HepG2 (cell line): ENCODE results near the gene C2orf49. TPM values are rescaled to one million over a fixed set of nuclear protein-coding genes. Genes with fewer than 3 reads are reported as not detected.

Experiments
- MTERF4 ChIP-seq: sonication (generic); formaldehyde crosslinking; IDR thresholded peaks from 2 replicates; pipeline ENCODE4 v1.8.0; 2023; ENCODE audit warnings: mild to moderate bottlenecking, missing genetic modification reagents
- RORA ChIP-seq: sonication (generic); formaldehyde crosslinking; IDR thresholded peaks from 2 replicates; pipeline ENCODE4 v1.5.0; 2020; ENCODE audit warnings: mild to moderate bottlenecking, missing genetic modification reagents, moderate library complexity
- ZBTB40 ChIP-seq, 2 experiments: fragments of 450-650 bp in 1 of 2; sonication (generic) in 1 of 2; formaldehyde crosslinking in 1 of 2; IDR thresholded peaks; 2 replicates each; pipeline versions ENCODE4 v1.6.1 to v1.8.0; 2016 to 2022; ENCODE audit warnings: antibody characterized with exemption in 1 of 2, mild to moderate bottlenecking in 1 of 2, missing genetic modification reagents in 1 of 2
- ZBTB43 ChIP-seq: sonication (generic); formaldehyde crosslinking; conservative IDR thresholded peaks from 2 replicates; pipeline ENCODE4 v1.4.0; 2020; ENCODE audit warnings: missing genetic modification reagents
- ZNF703 ChIP-seq: sonication (generic); formaldehyde crosslinking; IDR thresholded peaks from 2 replicates; pipeline ENCODE4 v1.5.1; 2020; ENCODE audit warnings: missing genetic modification reagents, mild to moderate bottlenecking, moderate library complexity, borderline replicate concordance
- polyA plus RNA-seq, 8 experiments: library from polyadenylated mRNA; depleted of rRNA in 3 of 8; stranded (reverse) in 7 of 8; unstranded in 1 of 8; fragments of >200 nt; fragmentation: Illumina TruSeq in 4 of 8; extraction: Trizol in 4 of 8; gene quantifications; 2 replicates each; pipeline versions ENCODE4 v1.2.1 to v1.2.3, GENCODE V29; 2011 to 2016; ENCODE audit warnings: low read depth in 4 of 8, missing spikeins in 1 of 8, mixed read lengths in 1 of 8; ENCODE audit not compliant: insufficient read depth in 1 of 8
- total RNA-seq, 5 experiments: library from RNA; depleted of rRNA; stranded (reverse); fragments of >200 nt; fragmentation: Illumina TruSeq; extraction: Trizol; gene quantifications; 2 replicates each; pipeline ENCODE4 v1.2.3, GENCODE V29; 2016; ENCODE audit warnings: low read depth in 1 of 5

C2orf49 gene
- total and polyA plus RNA-seq, 2 of the 13 experiments (the other 11 are each of a cell fraction or from before 2014, with no cell fraction given) = 24.7 to 28.8 TPM

GRCh38 chr2:105373895-105374401 lies 36.6 kb downstream of the C2orf49 start (continued):
- no peak for TF ChIP-seq ZBTB40 (IDR thresholded peaks at IDR 0.05)
- TF ChIP-seq ZBTB40 (CRISPR knock-in tag; IDR thresholded peaks at IDR 0.05) = no peak
- no peak for TF ChIP-seq RORA (CRISPR knock-in tag)
- TF ChIP-seq MTERF4 = no peak
- TF ChIP-seq ZNF703 (CRISPR knock-in tag) = no peak
- TF ChIP-seq ZBTB43 (CRISPR knock-in tag) = no peak
